Measurements from ENCODE around the gene GARNL3.

The GARNL3 gene

GRCh38 chr9:127388037-127388855 lies 123.7 kb downstream of the GARNL3 start:
- peak; percentile 64 to 68 for DNase-seq

GRCh38 chr9:127388856-127389238 lies 124.3 kb downstream of the GARNL3 start:
- DNase-seq: no peak

GRCh38 chr9:127389381-127390247 lies 125.0 kb downstream of the GARNL3 start:
- DNase-seq: no peak

- no peak for DNase-seq
Measured at GRCh38 chr9:127390248-127390545, 125.6 kb downstream of the GARNL3 start.

- no peak for DNase-seq
Measured at GRCh38 chr9:127390563-127390962, 126.0 kb downstream of the GARNL3 start.

- DNase-seq: peak in 1 of 2 donors; percentile 23
Measured at GRCh38 chr9:127392166-127392565, 127.6 kb downstream of the GARNL3 start.

- DNase-seq: no peak
Measured at GRCh38 chr9:127392976-127393375, 128.4 kb downstream of the GARNL3 start.

GRCh38 chr9:127393645-127394044 lies 129.1 kb downstream of the GARNL3 start:
- no peak for DNase-seq

- DNase-seq: peak; percentile 42 to 56
Measured at GRCh38 chr9:127395497-127396252, 131.1 kb downstream of the GARNL3 start.

- no peak for DNase-seq
Measured at GRCh38 chr9:127396253-127396807, 131.8 kb downstream of the GARNL3 start.

GRCh38 chr9:127396808-127397645 lies 132.5 kb downstream of the GARNL3 start, which contains the start of gene SLC2A8:
SLC2A8 (plus strand) TSS chr9:127397169; CDS start chr9:127397231, 62 bp downstream.
- peak; percentile 100 for DNase-seq

- DNase-seq: peak; percentile 9 to 31
Measured at GRCh38 chr9:127397646-127398274, 133.2 kb downstream of the GARNL3 start.

- DNase-seq: peak in 1 of 2 donors; percentile 10
Measured at GRCh38 chr9:127398275-127398647, 133.7 kb downstream of the GARNL3 start.

- DNase-seq: no peak
Measured at GRCh38 chr9:127398715-127399400, 134.3 kb downstream of the GARNL3 start.

GRCh38 chr9:127399736-127400269 lies 135.2 kb downstream of the GARNL3 start:
- no peak for DNase-seq

- no peak for DNase-seq
Measured at GRCh38 chr9:127402401-127403090, 138.0 kb downstream of the GARNL3 start.

GRCh38 chr9:127403507-127404192 lies 139.1 kb downstream of the GARNL3 start:
- no peak for DNase-seq

- DNase-seq: no peak
Measured at GRCh38 chr9:127404631-127405030, 140.1 kb downstream of the GARNL3 start.

Measured in inflammatory macrophage (primary cell).